SKM-1 (cell line): Measurements from ENCODE around the gene KCNJ12.

Experiments
- DNase-seq: peaks from one replicate; lab custom pipeline; 2025; ENCODE audit not compliant: unreplicated experiment; lab: John Stamatoyannopoulos, UW

The KCNJ12 gene

DNA sequence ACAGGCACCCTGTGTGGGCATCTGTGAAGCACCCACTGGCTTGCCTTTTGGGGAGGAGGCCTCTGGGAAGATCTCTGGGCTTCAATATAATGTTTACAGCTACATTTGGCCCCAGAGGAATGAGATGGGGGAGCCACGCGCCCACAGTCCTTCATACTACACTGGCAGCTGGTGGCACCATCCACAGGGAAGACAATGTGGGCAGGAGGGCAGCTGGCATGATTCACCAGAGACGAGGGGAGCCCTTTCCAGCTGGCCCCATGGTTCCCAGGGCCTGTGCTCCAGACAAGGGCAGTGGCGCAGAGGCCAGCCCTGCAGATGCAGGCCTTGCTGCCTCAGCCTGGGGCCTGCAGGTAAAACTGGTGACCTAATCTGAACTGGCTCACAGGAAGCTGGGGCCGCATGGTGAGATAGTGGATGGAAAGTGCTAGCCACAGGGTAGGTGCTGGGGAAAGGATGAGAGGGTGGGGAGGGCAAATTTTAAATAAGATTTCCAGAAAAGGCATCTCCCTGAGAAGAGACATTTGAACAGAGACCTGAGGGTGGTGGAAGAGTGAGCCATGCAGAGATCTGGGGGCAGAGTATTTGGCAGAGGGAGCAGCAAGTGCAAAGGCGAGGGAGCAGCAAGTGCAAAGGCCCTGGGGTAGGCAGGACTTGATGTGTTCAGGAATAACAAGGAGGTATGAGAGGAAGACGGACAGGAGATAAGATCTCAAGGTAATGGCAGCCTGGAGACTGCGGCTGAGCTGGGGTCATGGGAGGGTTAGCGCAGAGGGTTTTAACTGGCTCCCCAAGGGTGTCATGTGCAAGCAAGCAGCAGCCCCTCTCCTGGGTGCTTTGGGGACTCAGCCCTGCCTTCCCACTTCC, 12.1 kb upstream of the KCNJ12 start:
- no peak for DNase-seq

GRCh38 chr17:21365016-21365415, 11.1 kb upstream of the KCNJ12 start:
- no peak for DNase-seq

DNA sequence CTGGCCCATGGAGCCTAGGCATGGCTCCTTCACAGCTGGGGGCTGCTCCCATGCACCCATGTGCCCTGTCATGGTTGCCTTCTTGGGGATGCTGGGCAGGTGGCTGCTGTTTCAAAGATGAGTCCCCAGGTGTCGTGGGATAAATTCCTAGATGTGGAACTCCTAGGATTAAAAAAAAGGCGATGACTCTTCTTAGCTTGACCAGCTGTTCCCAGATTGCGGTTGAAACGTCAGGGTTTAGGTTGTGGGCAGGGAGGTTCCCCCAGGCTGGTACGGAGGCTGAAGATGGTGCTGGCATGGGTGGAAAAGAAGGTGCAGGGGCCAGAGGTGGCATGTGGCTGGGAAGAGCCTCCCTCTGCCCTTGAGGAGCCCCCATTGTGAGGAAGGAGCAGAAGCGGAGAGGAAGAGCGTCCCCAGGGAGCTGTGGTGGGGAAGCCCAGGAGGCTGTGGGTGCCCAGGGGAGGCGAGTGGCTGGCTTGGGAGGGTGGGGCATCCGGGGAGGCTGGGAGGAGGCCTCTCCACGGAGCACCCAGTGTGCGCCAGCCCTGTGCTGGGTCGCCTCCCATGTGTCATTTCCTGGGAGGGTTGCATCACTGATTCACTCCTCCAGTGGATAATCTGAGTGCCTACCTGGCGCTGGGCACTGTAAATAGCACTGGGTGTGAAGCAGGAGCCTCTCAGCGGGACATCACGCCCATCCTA, 7.5 kb upstream of the KCNJ12 start:
- no peak for DNase-seq

DNA sequence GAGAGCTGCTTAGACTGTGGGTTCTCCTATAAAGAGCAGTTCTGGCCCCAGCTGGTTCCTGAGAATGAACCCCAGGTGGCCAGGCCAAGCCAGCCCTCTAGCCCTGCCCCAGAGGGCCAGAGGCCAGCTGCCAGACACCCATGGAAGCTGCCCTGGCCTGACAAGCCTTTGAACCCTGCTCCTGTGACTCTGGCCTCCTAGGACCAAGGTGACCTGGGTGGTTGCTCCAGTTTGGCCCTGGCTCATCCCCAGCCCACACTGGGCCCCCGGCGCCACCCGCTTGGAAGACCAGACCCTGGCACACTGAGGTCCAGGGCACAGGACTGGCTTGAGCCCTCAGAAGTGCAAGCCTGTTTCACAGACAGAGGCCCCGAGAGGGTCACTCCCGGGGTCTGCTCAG, 6.8 kb upstream of the KCNJ12 start:
- DNase-seq: no peak

GRCh38 chr17:21370430-21370829, 5.7 kb upstream of the KCNJ12 start:
- DNase-seq: no peak

DNA sequence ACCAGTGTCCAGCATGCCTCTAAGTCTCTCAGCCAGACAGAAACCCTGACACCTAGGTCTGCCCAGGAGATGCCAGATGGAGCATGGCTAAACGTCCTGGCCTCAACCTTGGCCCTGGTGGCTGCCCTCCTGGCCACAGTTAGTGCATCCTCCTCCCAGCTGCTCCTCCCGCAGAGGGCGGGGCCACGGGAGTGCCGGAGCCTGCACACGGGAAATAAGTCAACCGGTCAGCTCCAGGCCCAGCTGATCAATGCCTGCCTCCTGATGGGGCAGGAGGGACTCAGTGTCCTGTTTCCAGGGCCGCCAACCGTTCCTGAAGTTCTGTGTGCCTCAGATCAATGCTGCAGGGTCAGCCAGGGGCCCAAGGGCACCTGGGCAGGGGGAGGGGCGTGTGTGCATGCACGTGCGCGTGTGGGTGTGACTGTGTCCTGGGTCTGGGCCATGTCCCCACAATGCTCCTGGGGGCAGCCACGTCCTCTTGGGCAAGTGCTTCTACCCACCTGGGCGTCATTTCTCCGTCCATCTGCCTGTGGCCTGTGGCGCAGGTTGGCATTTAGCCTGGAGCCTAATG, 4.6 kb upstream of the KCNJ12 start:
- DNase-seq: no peak

DNA sequence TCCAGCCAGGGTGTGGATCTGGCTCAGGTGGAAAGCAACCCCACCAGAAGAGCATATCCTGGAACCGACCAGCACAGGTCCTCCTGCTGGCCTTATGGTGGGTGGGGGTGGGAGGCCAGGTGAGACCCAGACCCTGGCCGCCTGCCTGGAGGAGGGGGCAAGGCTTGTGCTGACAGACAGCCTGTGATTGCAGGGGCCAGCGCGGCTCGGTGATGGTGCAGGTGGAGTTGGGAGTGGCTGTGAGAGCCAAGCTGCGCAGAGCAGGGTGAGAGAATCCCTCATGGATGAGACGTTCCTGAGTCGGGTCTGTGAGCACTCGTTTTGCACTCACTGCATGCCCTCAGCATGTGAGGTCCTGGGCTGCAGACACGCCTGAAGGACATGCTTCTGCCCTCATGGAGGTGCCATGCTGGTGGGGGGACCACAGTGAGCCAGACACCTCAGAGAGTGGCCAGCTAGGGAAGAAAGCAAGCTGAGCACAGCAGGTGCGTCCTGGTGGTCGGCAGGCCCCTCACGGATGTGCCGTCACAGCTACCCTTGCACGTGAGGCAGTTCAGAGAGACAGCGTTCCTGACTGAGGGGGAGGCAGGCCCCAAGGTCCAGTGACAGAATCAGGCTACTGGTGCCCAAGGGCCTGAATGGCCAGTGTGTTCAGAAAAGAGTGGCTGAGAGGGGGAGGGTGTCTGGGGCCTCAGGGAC, 3.8 kb upstream of the KCNJ12 start:
- DNase-seq: no peak

DNA sequence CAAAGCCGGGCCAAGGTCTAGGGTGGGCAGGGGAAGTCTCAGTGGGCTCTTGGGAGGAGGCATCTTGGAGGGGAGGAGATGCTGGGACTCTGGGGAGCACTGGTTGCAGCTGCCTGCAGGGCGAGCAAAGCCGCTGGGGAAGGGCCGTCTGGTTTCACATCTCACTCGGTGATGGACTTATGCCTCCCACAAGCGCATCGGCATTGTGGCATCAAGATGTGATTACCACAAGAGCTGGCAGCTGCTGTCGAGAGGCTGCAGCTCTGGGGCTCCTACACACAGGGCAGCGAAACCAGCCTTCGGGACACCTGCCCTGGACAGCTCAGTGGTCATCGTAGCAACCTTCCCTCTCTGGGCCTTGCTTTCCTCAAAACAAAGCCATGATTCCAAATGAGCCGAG, 3.1 kb upstream of the KCNJ12 start:
- DNase-seq: no peak

GRCh38 chr17:21373696-21374440, 2.3 kb upstream of the KCNJ12 start:
- no peak for DNase-seq

- DNase-seq: no peak
Observed at GRCh38 chr17:21374441-21375161, 1.6 kb upstream of the KCNJ12 start.

- DNase-seq: no peak
Observed at GRCh38 chr17:21375162-21375560, 996 bp upstream of the KCNJ12 start.

- DNase-seq: no peak
Observed at GRCh38 chr17:21375757-21376080, 438 bp upstream of the KCNJ12 start.

DNA sequence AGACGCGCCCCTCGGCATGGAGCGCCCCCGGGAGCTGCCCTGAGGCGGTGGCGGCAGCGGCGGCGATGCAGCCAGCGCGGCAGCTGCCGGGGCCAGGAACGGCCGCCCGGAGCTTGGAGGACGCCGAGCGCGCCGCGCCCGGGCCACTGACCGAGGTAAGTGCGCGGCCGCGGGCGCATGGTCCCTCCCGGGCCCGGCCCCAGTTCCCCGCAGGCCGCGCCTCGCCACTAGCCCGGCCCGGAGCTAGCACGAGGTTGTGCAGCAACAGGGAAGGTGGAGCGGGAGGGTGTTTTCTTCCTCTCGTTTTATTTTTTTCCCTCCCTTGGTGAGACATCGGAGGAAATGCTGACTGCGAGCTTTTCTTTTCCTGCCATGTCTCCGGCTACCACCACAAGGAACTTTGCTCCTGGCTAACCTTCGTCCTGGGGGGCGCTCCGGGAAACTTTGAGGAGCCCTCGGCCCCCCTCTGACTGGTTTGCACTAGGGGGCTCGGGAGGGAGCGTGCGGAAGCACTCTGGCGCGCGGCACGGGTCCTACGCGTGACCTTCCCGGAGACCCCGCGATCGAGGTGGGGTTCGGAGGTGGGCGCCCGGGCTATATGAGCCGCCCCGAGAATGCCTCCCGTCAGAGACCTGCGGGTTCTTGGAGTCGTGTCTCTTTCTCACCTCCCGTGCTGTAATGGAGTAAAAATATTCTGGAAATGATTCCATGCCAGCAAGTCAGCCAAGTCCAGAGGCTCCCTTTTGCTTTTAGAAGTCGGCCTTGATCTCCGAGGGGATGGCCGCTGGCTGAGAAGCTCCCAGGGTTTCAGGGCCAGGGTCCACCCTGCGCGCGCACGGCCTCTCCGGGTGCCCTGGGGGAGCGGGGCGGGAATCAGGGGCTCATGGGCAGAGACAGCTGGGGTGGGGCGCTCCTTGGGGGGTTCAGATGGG, 868 bp downstream of the KCNJ12 start:
- no peak for DNase-seq

- no peak for DNase-seq
Observed at GRCh38 chr17:21377705-21378396, 1.7 kb downstream of the KCNJ12 start.

- no peak for DNase-seq
Observed at GRCh38 chr17:21378553-21378952, 2.4 kb downstream of the KCNJ12 start.

DNA sequence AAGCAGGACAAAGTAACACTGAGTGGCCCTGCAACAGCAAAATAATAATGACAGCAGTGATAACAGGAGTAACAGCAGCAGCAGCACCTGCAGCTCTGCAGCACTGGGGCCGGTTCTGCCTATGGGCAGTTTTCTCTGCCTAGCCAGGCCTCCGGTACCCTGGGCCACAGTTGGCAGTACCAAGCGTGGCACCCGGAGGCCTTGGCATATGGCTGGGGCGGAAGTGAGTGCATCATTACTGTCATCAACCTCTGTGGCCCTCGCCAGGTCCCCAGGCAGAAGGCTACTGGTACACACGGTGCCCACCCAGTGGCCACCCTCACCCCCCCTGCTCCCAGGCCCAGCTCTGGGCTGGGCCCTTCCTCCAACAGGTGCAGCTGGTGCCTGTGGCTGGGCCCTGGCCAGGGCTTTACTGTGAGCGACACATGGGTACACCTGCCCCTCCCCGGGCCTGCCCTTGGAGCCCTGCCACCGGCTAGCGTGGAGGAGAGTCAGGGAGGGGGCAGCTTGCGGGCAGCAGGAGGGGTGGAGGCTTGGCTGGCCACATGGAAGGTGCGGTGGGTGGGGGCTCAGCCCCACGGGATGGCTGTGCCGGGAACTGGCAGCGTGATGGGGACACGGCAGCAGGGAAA, 3.0 kb downstream of the KCNJ12 start:
- DNase-seq: no peak

- DNase-seq: no peak
Observed at GRCh38 chr17:21380659-21381058, 4.5 kb downstream of the KCNJ12 start.

DNA sequence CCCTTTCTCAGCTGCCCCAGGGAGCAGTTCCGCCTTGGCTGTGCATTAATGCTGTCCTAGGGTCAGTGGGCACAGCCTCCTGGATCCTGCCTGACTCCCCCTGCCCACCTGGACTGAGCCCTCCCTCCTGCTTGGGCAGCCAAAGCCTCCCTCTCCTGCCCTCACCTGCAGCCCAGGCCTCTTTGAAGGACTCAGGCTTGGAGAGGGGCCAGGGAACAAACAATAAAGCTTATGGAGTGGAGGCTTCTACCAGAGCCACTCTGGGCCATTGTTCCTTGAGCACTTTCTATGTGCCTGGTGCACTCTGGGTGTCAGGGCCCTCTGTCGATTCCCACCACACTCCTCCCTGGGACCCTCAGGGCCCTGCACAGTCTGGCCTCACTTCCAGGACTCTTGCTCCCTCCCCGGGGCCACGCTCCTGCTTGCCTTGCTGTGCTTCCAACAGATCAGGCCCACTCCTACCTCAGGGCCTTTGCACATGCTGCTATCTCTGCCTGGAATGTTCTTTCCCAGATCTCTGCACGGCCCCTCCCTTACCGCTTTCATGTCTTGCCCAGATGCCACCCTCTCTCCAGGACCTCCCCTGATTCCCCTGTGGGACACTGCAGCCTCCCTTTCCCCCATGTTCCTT, 5.0 kb downstream of the KCNJ12 start:
- DNase-seq: no peak
